ENCODE measurements around the gene SH2D2A. TPM values are rescaled to one million over a fixed set of nuclear protein-coding genes. Genes with fewer than 3 reads are reported as not detected.

SH2D2A gene
- total RNA-seq, 4 donors from 2014 or later: 2.7 to 13.5 (median 6.5) TPM; not detected in 1

DNA sequence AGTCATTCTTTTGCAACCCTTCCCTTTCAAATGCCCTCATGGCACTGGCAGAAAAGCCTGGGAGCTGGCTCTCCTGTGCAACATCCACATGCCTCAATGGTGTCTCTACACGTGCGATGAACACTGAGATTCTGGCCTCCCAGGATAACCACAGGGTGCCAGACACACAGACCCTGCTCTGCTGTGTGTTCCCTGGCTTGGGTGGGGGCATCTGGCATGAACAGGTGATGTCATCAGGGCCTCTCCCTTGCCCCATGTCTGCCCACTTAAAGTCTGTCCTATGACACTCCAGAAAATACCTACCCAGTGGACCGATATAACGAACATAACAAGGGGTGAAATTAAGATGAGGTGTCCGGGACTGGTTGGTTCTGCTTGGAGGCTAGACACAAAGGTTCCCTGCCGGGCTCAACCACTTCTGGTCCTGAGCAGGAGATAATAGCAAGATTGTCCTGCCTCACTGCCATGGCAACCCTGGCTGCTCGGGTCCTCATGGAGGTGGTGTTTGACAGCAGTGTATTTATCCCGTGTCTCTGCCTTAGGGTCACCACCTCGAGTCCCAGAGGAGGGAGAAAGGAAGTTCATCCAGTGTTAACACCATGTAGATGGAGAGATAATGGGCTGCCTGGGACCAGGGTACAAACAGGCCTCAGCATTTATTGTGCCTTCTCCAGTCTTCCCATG, 22.9 kb upstream of the SH2D2A start:
- Histone ChIP-seq H3K27ac (no peak overlapping the region), H3K27me3 (peaks cover 0 to 8% of the 10 kb centered on the region in 2 donors)
- TF ChIP-seq POLR2A (IDR thresholded peaks at IDR 0.05) (no peak), CTCF (IDR thresholded peaks at IDR 0.05) (no peak)

GRCh38 chr1:156838972-156839371, 22.3 kb upstream of the SH2D2A start:
- Histone ChIP-seq H3K36me3 (no peaks in the 10 kb centered on the region), H3K4me1 (no peaks in the 10 kb centered on the region), H3K27me3 (peaks cover 0 to 2% of the 10 kb centered on the region in 2 donors), H3K4me3 (no peak overlapping the region), H3K9me3 (no peaks in the 10 kb centered on the region), H3K27ac (no peak overlapping the region)
- TF ChIP-seq CTCF (IDR thresholded peaks at IDR 0.05) (peak in 5 of 6 experiments; percentile 55 to 81 (median 69)), POLR2A (IDR thresholded peaks at IDR 0.05) (no peak)
- DNase-seq: peak in 2 of 3 donors; percentile 29 to 53

More for the DNA sequence above, 22.9 kb upstream of the SH2D2A start:
- Histone ChIP-seq H3K9me3 (no peaks in the 10 kb centered on the region), H3K36me3 (no peaks in the 10 kb centered on the region), H3K4me1 (no peaks in the 10 kb centered on the region), H3K4me3 (no peak overlapping the region)
- DNase-seq: no peak

- Histone ChIP-seq H3K27ac (no peak overlapping the region), H3K27me3 (no peaks in the 10 kb centered on the region), H3K36me3 (no peaks in the 10 kb centered on the region), H3K4me3 (no peak overlapping the region), H3K9me3 (no peaks in the 10 kb centered on the region), H3K4me1 (no peaks in the 10 kb centered on the region)
- DNase-seq: no peak
- TF ChIP-seq CTCF (IDR thresholded peaks at IDR 0.05) (no peak), POLR2A (IDR thresholded peaks at IDR 0.05) (no peak)
Measured at GRCh38 chr1:156836892-156837291, 20.2 kb upstream of the SH2D2A start.

DNA sequence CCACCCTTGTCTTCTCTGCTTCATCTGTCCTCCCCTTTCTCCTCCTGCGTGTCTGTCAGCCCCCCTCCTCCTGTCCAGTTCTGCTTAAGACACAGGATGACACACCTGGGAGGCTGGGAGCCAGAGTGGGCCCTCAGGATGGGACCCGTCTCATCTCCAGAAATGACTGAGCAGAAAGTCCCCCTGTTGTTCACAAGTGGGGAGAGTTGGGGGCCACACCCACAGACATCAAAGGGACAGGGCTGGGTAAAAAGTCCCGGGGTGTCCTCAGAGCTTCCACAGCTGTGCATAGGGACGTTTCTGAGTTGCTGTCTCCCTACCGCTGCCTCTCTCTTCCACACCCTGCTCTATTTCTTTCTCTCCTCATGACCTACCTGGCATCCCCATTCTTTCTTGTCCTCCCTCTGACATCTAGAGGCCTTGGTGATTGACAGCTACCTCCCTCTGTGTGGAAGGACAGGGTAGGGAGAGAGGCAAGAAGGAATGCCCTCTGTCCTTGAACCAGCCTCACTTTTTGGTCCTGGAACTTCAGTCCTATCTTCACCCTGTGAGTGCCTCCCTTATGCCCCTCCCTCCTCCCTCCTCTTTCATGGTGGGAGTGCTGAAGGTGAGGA, 19.5 kb upstream of the SH2D2A start:
- Histone ChIP-seq H3K27ac (no peak overlapping the region), H3K9me3 (no peaks in the 10 kb centered on the region), H3K27me3 (no peaks in the 10 kb centered on the region), H3K4me3 (no peak overlapping the region), H3K4me1 (no peaks in the 10 kb centered on the region), H3K36me3 (no peaks in the 10 kb centered on the region)
- DNase-seq: no peak
- TF ChIP-seq POLR2A (IDR thresholded peaks at IDR 0.05): no peak
- no peak for TF ChIP-seq CTCF (IDR thresholded peaks at IDR 0.05)

GRCh38 chr1:156834322-156834721, 17.7 kb upstream of the SH2D2A start:
- no peak for DNase-seq
- TF ChIP-seq CTCF (IDR thresholded peaks at IDR 0.05) (no peak), POLR2A (IDR thresholded peaks at IDR 0.05) (no peak)
- H3K27ac ChIP-seq: no peak overlapping the region
- H3K4me3 ChIP-seq: no peak overlapping the region
- no peaks in the 10 kb centered on the region for H3K4me1 ChIP-seq
- H3K27me3 ChIP-seq: no peaks in the 10 kb centered on the region
- no peaks in the 10 kb centered on the region for H3K9me3 ChIP-seq
- no peaks in the 10 kb centered on the region for H3K36me3 ChIP-seq

Measured in Peyer's patch (tissue), 4 donors.